ENCODE results near the gene PRCC. TPM values are rescaled to one million over a fixed set of nuclear protein-coding genes. Genes with fewer than 3 reads are reported as not detected.

PRCC gene
- total RNA-seq, 2 donors from 2014 or later, result 44.5 to 72.1 TPM

GRCh38 chr1:156811168-156811567, 43.8 kb downstream of the PRCC start:
- Mint-ChIP-seq H3K36me3 (peaks cover 69 to 75% of the 10 kb centered on the region in 2 donors), H3K9me3 (no peaks in the 10 kb centered on the region), H3K27ac (peak overlapping the region; percentile 85 to 95)
- ATAC-seq, result no peak
- DNase-seq (ENCODE audit: low spot score in 2 of 2), result peak in 1 of 2 donors; percentile 51

- peaks cover 64 to 71% of the 10 kb centered on the region in 2 donors for H3K36me3 Mint-ChIP-seq
- H3K27ac Mint-ChIP-seq, result peak overlapping the region; percentile 85 to 95
- DNase-seq (ENCODE audit: low spot score in 2 of 2) (peak in 1 of 2 donors; percentile 38), ATAC-seq (no peak)
- no peaks in the 10 kb centered on the region for H3K9me3 Mint-ChIP-seq
These were observed 45.1 kb downstream of the PRCC start for GRCh38 chr1:156812293-156812990.

- peak overlapping the region; percentile 58 to 95 for H3K27ac Mint-ChIP-seq
- peaks cover 0 to 3% of the 10 kb centered on the region in 2 donors for H3K9me3 Mint-ChIP-seq
- peaks cover 58 to 63% of the 10 kb centered on the region in 2 donors for H3K36me3 Mint-ChIP-seq
- DNase-seq (ENCODE audit: low spot score in 2 of 2), result no peak
- ATAC-seq, result no peak
These were observed 46.0 kb downstream of the PRCC start for GRCh38 chr1:156813298-156813697.

GRCh38 chr1:156813750-156814570, 46.6 kb downstream of the PRCC start:
- ATAC-seq (peak; percentile 39 to 48), DNase-seq (ENCODE audit: low spot score in 2 of 2) (peak; percentile 68 to 81)
- Mint-ChIP-seq H3K36me3 (peaks cover 58 to 59% of the 10 kb centered on the region in 2 donors), H3K27ac (peak overlapping the region; percentile 95 to 96), H3K9me3 (peaks cover 0 to 3% of the 10 kb centered on the region in 2 donors)

GRCh38 chr1:156814571-156815260, 47.4 kb downstream of the PRCC start:
- peak overlapping the region; percentile 95 to 96 for H3K27ac Mint-ChIP-seq
- ATAC-seq (peak in 1 of 2 donors; percentile 45), DNase-seq (ENCODE audit: low spot score in 2 of 2) (peak in 1 of 2 donors; percentile 75)
- peaks cover 0 to 4% of the 10 kb centered on the region in 2 donors for H3K9me3 Mint-ChIP-seq
- H3K36me3 Mint-ChIP-seq, result peaks cover 59% of the 10 kb centered on the region in 2 donors

- Mint-ChIP-seq H3K9me3 (peaks cover 0 to 6% of the 10 kb centered on the region in 2 donors), H3K36me3 (peaks cover 59 to 63% of the 10 kb centered on the region in 2 donors), H3K27ac (peak overlapping the region; percentile 95 to 96)
- ATAC-seq (no peak), DNase-seq (ENCODE audit: low spot score in 2 of 2) (peak in 1 of 2 donors; percentile 52)
These were observed 48.0 kb downstream of the PRCC start for GRCh38 chr1:156815307-156815826.

- H3K36me3 Mint-ChIP-seq, result peaks cover 57 to 67% of the 10 kb centered on the region in 2 donors
- ATAC-seq (peak in 1 of 2 donors; percentile 4), DNase-seq (ENCODE audit: low spot score in 2 of 2) (peak in 1 of 2 donors; percentile 55)
- H3K27ac Mint-ChIP-seq, result peak overlapping the region; percentile 95 to 96
- peaks cover 5 to 6% of the 10 kb centered on the region in 2 donors for H3K9me3 Mint-ChIP-seq
These were observed 48.7 kb downstream of the PRCC start for GRCh38 chr1:156815961-156816422.

- ATAC-seq (peak; percentile 86 to 91), DNase-seq (ENCODE audit: low spot score in 2 of 2) (peak; percentile 87 to 94)
- peaks cover 7 to 10% of the 10 kb centered on the region in 2 donors for H3K9me3 Mint-ChIP-seq
- H3K27ac Mint-ChIP-seq, result peak within 1 kb of the TSS; percentile 95 to 96
- H3K36me3 Mint-ChIP-seq, result peaks cover 49 to 60% of the 10 kb centered on the region in 2 donors
These were observed 49.4 kb downstream of the PRCC start, which contains the start of gene SH2D2A for GRCh38 chr1:156816561-156817328. Gene SH2D2A, minus strand, starts transcription at chr1:156816848. Its CDS starts 140 bp downstream, at chr1:156816708.

- peak; percentile 75 to 94 for ATAC-seq
- Mint-ChIP-seq H3K27ac (peak overlapping the region in 1 of 2 donors; percentile 90), H3K9me3 (peaks cover 7 to 10% of the 10 kb centered on the region in 2 donors), H3K36me3 (peaks cover 0 to 12% of the 10 kb centered on the region in 2 donors)
- DNase-seq (ENCODE audit: low spot score in 2 of 2), result peak; percentile 47 to 72
These were observed 54.5 kb downstream of the PRCC start for GRCh38 chr1:156821801-156822200.

- Mint-ChIP-seq H3K36me3 (peaks cover 0 to 12% of the 10 kb centered on the region in 2 donors), H3K27ac (peak overlapping the region in 1 of 2 donors; percentile 90), H3K9me3 (peaks cover 7 to 10% of the 10 kb centered on the region in 2 donors)
- ATAC-seq (peak in 1 of 2 donors; percentile 68), DNase-seq (ENCODE audit: low spot score in 2 of 2) (peak in 1 of 2 donors; percentile 9)
These were observed 55.3 kb downstream of the PRCC start for GRCh38 chr1:156822680-156823079.

GRCh38 chr1:156823210-156823790, 56.0 kb downstream of the PRCC start:
- peak in 1 of 2 donors; percentile 69 for ATAC-seq
- Mint-ChIP-seq H3K9me3 (peaks cover 7% of the 10 kb centered on the region in 2 donors), H3K36me3 (peaks cover 0 to 12% of the 10 kb centered on the region in 2 donors), H3K27ac (peak overlapping the region in 1 of 2 donors; percentile 90)
- peak in 1 of 2 donors; percentile 56 for DNase-seq (ENCODE audit: low spot score in 2 of 2)

- ATAC-seq, result no peak
- Mint-ChIP-seq H3K27ac (no peak overlapping the region), H3K36me3 (no peaks in the 10 kb centered on the region), H3K9me3 (peaks cover 0 to 1% of the 10 kb centered on the region in 2 donors)
- no peak for DNase-seq (ENCODE audit: low spot score in 2 of 2)
These were observed 59.3 kb downstream of the PRCC start for GRCh38 chr1:156826630-156827029.

- H3K9me3 Mint-ChIP-seq, result no peaks in the 10 kb centered on the region
- ATAC-seq (peak in 1 of 2 donors; percentile 64), DNase-seq (ENCODE audit: low spot score in 2 of 2) (no peak)
- H3K36me3 Mint-ChIP-seq, result no peaks in the 10 kb centered on the region
- H3K27ac Mint-ChIP-seq, result peak overlapping the region in 1 of 2 donors; percentile 28
These were observed 61.2 kb downstream of the PRCC start for GRCh38 chr1:156828400-156829124.

GRCh38 chr1:156832434-156832833, 65.1 kb downstream of the PRCC start:
- no peaks in the 10 kb centered on the region for H3K36me3 Mint-ChIP-seq
- no peak for DNase-seq (ENCODE audit: low spot score in 2 of 2)
- no peak for ATAC-seq
- H3K9me3 Mint-ChIP-seq, result no peaks in the 10 kb centered on the region
- no peak overlapping the region for H3K27ac Mint-ChIP-seq
